Measurements from ENCODE around the gene SCAMP5. TPM values are rescaled to one million over a fixed set of nuclear protein-coding genes. Genes with fewer than 3 reads are reported as not detected.

The SCAMP5 gene
- total RNA-seq, 6 experiments from 2014 or later = 6.4 to 11.2 (median 6.9) TPM

DNA sequence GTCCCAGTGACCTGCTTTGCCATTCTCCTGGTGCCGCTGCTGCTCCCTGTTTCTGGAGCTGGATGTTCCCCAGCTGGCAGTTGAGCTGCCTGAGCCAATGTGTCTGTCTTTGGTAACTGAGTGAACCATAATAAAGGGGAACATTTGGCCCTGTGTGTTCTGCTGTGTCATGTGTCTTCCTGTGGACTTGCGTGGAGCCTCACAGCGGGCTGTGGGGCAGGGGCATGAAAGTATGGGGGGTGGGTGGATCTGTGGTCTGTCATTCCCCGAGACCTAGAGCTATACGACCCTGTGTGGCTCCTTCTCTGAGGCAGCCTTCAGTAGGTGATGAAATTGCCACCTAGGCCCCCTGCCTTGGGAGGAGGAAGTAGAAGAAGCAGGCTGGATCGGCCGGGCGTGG lies 26.0 kb downstream of the SCAMP5 start:
- no peaks in the 10 kb centered on the region for H3K9me3 Mint-ChIP-seq
- peaks cover 4% of the 10 kb centered on the region for H3K27me3 Mint-ChIP-seq (ENCODE audit: insufficient read depth)
- H3K27ac Mint-ChIP-seq = no peak overlapping the region
- H3K4me1 Mint-ChIP-seq (ENCODE audit: low read depth) = peaks cover 6% of the 10 kb centered on the region; the same call in 1 of the 2 replicates
- no peak overlapping the region for H3K4me3 Mint-ChIP-seq
- no peak for DNase-seq
- TF ChIP-seq, protein P1, sequence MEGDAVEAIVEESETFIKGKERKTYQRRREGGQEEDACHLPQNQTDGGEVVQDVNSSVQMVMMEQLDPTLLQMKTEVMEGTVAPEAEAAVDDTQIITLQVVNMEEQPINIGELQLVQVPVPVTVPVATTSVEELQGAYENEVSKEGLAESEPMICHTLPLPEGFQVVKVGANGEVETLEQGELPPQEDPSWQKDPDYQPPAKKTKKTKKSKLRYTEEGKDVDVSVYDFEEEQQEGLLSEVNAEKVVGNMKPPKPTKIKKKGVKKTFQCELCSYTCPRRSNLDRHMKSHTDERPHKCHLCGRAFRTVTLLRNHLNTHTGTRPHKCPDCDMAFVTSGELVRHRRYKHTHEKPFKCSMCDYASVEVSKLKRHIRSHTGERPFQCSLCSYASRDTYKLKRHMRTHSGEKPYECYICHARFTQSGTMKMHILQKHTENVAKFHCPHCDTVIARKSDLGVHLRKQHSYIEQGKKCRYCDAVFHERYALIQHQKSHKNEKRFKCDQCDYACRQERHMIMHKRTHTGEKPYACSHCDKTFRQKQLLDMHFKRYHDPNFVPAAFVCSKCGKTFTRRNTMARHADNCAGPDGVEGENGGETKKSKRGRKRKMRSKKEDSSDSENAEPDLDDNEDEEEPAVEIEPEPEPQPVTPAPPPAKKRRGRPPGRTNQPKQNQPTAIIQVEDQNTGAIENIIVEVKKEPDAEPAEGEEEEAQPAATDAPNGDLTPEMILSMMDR (IDR thresholded peaks at IDR 0.05) = no peak
- H3K36me3 Mint-ChIP-seq (ENCODE audit: low read depth) = no peaks in the 10 kb centered on the region

DNA sequence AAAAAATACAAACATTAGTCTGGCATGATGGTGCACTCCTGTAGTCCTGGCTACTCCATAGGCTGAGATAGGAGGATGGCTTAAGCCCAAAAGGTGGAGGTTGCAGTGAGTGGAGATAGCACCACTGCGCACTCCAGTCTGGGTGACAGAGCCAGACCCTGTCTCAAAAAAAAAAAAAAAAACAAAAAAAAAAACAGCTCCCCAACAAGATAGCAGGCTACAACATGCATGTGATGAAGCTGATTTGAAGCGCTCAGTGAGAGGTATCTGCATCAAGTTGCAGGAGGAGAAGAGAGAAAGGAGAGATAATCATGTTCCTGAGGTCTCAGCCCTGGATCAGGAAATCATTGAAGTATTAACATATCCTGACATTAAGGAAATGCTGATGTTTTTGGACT lies 27.4 kb downstream of the SCAMP5 start:
- peak overlapping the region; percentile 95; the same call in 1 of the 2 replicates for H3K4me3 Mint-ChIP-seq
- H3K36me3 Mint-ChIP-seq (ENCODE audit: low read depth) = no peaks in the 10 kb centered on the region
- H3K27ac Mint-ChIP-seq = no peak overlapping the region
- TF ChIP-seq, protein P1 (IDR thresholded peaks at IDR 0.05) = no peak
- H3K9me3 Mint-ChIP-seq = no peaks in the 10 kb centered on the region
- H3K27me3 Mint-ChIP-seq (ENCODE audit: insufficient read depth) = peaks cover 2% of the 10 kb centered on the region
- no peak for DNase-seq
- H3K4me1 Mint-ChIP-seq (ENCODE audit: low read depth) = peaks cover 6% of the 10 kb centered on the region; the same call in 1 of the 2 replicates

DNA sequence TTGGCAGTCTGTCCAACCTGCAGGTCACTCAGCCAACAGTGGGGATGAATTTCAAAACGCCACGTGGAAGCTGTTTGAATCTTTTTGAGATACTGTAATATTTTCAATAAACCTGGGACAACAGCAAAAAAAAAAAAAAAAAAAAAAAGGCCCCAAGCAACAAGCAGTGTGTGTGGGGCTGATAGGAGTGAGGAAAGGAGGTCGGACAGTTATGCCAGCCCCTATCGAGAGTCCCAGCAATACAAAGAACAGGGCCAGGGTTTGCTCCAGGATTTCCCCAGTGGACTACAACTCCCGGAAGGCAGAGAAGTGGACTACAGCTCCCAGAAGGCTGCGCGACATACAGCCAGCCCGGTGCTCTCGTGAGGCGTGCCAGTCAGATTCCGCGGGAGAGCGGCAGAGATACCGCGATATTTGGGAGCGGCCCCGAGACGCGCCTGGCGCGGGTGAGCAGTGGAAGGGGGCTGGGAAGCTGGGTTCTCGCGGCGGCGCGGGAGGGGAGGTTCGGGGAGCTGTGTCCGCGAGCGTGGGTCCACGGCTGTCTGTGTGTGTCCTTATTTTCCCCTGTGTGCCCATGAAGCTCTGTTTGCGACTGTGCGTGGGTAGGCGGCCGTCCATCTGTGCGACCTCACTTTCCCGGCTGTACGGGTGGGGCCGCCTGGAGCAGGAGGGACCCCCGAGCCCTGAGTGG lies 28.0 kb downstream of the SCAMP5 start, which contains the start of gene PPCDC:
PPCDC (plus strand) TSS at position 410 of the 691 bp plus-strand sequence. CDS start 4,729 bp downstream, outside the sequence.
- Mint-ChIP-seq H3K27me3 (ENCODE audit: insufficient read depth) (peaks cover 2% of the 10 kb centered on the region), H3K4me3 (peak within 1 kb of the TSS; percentile 95), H3K27ac (peak within 1 kb of the TSS; percentile 87), H3K4me1 (ENCODE audit: low read depth) (peaks cover 6% of the 10 kb centered on the region; the same call in 1 of the 2 replicates), H3K9me3 (no peaks in the 10 kb centered on the region), H3K36me3 (ENCODE audit: low read depth) (no peaks in the 10 kb centered on the region)
- TF ChIP-seq, protein P1 (IDR thresholded peaks at IDR 0.05) = no peak
- peak; percentile 94 for DNase-seq

DNA sequence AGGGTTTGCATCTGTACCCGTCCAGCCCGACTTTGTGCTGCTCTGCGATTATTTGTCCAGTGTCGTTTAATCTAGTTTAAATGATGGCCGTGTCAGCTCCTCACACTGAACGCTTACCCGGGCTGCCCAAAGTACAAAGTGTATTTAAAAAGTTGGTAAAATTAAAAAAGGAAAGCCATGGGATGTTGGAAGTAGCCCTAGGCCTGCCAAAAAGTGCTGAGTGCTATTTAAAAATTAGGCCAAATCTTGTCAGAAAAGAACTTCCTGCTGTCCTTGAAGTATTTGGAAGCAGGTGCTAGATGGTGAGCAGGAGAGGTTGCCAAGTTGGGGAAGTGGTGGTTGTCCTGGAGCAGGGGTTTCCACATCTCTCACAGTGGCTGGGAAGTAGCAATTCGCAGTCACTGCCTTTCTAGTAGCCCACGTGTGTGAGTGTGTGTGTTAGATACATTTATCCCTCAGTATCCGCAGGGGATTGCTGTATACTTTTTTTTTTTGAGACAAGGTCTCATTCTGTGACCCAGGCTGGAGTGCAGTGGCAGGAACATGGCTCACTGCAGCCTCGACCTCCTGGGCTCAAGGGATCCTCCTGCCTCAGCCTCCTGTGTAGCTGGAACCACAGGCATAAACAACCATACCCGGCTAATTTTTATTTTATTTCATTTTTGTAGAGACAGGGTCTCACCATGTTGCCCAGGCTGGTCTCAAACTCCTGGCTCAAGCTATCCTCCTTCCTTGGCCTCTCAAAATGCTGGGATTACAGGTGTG lies 28.7 kb downstream of the SCAMP5 start:
- H3K9me3 Mint-ChIP-seq = no peaks in the 10 kb centered on the region
- H3K27me3 Mint-ChIP-seq (ENCODE audit: insufficient read depth) = peaks cover 3% of the 10 kb centered on the region
- H3K36me3 Mint-ChIP-seq (ENCODE audit: low read depth) = no peaks in the 10 kb centered on the region
- DNase-seq = no peak
- H3K4me1 Mint-ChIP-seq (ENCODE audit: low read depth) = peaks cover 8% of the 10 kb centered on the region
- TF ChIP-seq, protein P1 (IDR thresholded peaks at IDR 0.05) = no peak
- peak overlapping the region; percentile 95 for H3K4me3 Mint-ChIP-seq
- peak overlapping the region; percentile 87 for H3K27ac Mint-ChIP-seq

DNA sequence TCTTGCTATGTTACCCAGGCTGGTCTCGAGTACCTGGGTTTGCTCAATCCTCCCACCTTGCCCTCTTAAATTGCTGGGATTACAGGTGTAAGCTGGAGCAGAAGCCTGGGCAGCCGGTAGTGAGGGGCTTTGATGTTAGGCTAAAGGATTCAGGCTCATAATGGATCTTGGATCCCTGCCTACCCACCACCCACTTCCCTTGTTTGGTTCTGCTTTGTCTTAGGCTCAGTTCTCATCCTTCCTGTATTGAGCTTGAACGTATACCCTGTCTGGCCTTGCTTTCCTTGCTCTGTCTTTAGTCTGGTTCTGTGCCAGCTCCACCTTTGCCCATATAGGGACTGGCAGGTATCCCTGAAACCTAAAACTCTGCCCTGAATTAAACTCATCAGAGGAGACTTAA lies 29.7 kb downstream of the SCAMP5 start:
- H3K27me3 Mint-ChIP-seq (ENCODE audit: insufficient read depth) = peaks cover 3% of the 10 kb centered on the region
- TF ChIP-seq, protein P1 (IDR thresholded peaks at IDR 0.05) = no peak
- H3K9me3 Mint-ChIP-seq = no peaks in the 10 kb centered on the region
- H3K36me3 Mint-ChIP-seq (ENCODE audit: low read depth) = no peaks in the 10 kb centered on the region
- DNase-seq = no peak
- peak overlapping the region; percentile 95; the same call in 1 of the 2 replicates for H3K4me3 Mint-ChIP-seq
- H3K27ac Mint-ChIP-seq = no peak overlapping the region
- peaks cover 18% of the 10 kb centered on the region for H3K4me1 Mint-ChIP-seq (ENCODE audit: low read depth)
